ENCODE results near the gene MYO1C. TPM values are rescaled to one million over a fixed set of nuclear protein-coding genes. Genes with fewer than 3 reads are reported as not detected.

Gene MYO1C
- total and polyA plus RNA-seq, 9 of the 15 experiments (the other 6 are each of a cell fraction or from before 2014, with no cell fraction given), result 0.46 to 32.5 (median 11.6) TPM

DNA sequence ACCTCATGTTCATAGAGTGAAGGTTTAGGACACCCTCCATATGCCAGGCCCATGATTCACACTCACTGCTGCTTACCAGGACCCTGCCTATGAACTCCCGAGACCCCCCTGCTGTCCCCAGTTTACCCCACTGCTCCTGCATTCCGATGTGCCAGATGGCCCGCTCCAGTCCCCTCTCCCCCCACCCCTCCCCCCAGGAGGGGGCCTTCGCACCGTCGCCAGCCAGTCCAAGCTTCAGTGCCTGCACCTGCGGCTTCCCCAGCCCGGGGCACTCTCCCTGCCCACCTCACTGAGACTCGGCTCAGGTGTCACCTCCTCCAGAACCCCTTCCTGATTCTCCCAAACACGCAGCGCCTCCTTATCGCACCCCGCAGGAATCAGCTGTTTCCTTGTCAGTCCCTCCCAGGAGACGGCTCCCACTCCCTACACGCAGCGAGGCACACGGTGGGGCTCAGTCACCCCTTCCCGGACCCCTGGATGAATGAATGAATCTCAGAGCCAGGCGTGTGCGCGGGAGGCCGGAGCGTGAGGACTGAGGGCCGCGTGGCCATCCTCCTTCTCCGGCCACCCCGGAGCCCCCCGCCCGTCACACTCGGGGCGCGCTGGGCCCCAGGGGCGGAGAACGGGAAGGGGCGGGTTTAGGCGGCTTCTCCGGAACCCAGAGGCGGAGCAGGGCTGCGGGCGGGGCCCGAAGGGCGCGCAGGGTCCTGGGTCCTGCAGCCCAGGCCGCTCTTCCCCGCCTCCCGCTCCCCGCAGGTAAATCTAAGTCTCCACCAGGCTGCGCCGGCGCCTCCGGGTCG, 1.6 kb downstream of the MYO1C start (continued):
- TF ChIP-seq MYC (IDR thresholded peaks at IDR 0.05; ENCODE audit: low read depth, low read length) (peak; percentile 62), MYC (CRISPR knock-in tag; IDR thresholded peaks at IDR 0.05; ENCODE audit: borderline replicate concordance, low read depth) (no peak), TAF1 (IDR thresholded peaks at IDR 0.05; ENCODE audit: control insufficient read depth, extremely low read depth, insufficient read depth, low read length, severe bottlenecking) (no peak), E2F1 (CRISPR knock-in tag; IDR thresholded peaks at IDR 0.05) (no peak), ERF (CRISPR knock-in tag; IDR thresholded peaks at IDR 0.05) (no peak), SIX5 (IDR thresholded peaks at IDR 0.05; ENCODE audit: borderline replicate concordance in 1 of 2, insufficient read depth in 1 of 2, low read depth in 1 of 2, low read length in 2 of 2) (no peak), ZKSCAN3 (CRISPR knock-in tag; IDR thresholded peaks at IDR 0.05) (no peak), HNRNPUL1 (IDR thresholded peaks at IDR 0.05; ENCODE audit: low read length) (no peak), BMI1 (IDR thresholded peaks at IDR 0.05; ENCODE audit: low read length) (no peak), TCF7 (IDR thresholded peaks at IDR 0.05; ENCODE audit: borderline replicate concordance) (no peak), ATF1 (CRISPR knock-in tag; IDR thresholded peaks at IDR 0.05) (no peak), ATF1 (tag; IDR thresholded peaks at IDR 0.05) (peak; percentile 75), NR2C2 (CRISPR knock-in tag; IDR thresholded peaks at IDR 0.05) (no peak), NR2C2 (tag; IDR thresholded peaks at IDR 0.05) (no peak), NR2C1 (IDR thresholded peaks at IDR 0.05) (no peak), NR2C1 (tag; IDR thresholded peaks at IDR 0.05) (no peak)
- TF ChIP-seq, protein P1, sequence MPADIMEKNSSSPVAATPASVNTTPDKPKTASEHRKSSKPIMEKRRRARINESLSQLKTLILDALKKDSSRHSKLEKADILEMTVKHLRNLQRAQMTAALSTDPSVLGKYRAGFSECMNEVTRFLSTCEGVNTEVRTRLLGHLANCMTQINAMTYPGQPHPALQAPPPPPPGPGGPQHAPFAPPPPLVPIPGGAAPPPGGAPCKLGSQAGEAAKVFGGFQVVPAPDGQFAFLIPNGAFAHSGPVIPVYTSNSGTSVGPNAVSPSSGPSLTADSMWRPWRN (IDR thresholded peaks at IDR 0.05; ENCODE audit: low read depth), result peak; percentile 43; the same call in 1 of the 2 replicates
- TF ChIP-seq, protein P2, sequence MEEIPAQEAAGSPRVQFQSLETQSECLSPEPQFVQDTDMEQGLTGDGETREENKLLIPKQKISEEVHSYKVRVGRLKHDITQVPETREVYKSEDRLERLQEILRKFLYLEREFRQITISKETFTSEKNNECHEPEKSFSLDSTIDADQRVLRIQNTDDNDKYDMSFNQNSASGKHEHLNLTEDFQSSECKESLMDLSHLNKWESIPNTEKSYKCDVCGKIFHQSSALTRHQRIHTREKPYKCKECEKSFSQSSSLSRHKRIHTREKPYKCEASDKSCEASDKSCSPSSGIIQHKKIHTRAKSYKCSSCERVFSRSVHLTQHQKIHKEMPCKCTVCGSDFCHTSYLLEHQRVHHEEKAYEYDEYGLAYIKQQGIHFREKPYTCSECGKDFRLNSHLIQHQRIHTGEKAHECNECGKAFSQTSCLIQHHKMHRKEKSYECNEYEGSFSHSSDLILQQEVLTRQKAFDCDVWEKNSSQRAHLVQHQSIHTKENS (CRISPR knock-in tag; IDR thresholded peaks at IDR 0.05), result no peak
- TF ChIP-seq, protein P3, sequence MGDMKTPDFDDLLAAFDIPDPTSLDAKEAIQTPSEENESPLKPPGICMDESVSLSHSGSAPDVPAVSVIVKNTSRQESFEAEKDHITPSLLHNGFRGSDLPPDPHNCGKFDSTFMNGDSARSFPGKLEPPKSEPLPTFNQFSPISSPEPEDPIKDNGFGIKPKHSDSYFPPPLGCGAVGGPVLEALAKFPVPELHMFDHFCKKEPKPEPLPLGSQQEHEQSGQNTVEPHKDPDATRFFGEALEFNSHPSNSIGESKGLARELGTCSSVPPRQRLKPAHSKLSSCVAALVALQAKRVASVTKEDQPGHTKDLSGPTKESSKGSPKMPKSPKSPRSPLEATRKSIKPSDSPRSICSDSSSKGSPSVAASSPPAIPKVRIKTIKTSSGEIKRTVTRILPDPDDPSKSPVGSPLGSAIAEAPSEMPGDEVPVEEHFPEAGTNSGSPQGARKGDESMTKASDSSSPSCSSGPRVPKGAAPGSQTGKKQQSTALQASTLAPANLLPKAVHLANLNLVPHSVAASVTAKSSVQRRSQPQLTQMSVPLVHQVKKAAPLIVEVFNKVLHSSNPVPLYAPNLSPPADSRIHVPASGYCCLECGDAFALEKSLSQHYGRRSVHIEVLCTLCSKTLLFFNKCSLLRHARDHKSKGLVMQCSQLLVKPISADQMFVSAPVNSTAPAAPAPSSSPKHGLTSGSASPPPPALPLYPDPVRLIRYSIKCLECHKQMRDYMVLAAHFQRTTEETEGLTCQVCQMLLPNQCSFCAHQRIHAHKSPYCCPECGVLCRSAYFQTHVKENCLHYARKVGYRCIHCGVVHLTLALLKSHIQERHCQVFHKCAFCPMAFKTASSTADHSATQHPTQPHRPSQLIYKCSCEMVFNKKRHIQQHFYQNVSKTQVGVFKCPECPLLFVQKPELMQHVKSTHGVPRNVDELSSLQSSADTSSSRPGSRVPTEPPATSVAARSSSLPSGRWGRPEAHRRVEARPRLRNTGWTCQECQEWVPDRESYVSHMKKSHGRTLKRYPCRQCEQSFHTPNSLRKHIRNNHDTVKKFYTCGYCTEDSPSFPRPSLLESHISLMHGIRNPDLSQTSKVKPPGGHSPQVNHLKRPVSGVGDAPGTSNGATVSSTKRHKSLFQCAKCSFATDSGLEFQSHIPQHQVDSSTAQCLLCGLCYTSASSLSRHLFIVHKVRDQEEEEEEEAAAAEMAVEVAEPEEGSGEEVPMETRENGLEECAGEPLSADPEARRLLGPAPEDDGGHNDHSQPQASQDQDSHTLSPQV (IDR thresholded peaks at IDR 0.05), result no peak
- TF ChIP-seq, protein P4, sequence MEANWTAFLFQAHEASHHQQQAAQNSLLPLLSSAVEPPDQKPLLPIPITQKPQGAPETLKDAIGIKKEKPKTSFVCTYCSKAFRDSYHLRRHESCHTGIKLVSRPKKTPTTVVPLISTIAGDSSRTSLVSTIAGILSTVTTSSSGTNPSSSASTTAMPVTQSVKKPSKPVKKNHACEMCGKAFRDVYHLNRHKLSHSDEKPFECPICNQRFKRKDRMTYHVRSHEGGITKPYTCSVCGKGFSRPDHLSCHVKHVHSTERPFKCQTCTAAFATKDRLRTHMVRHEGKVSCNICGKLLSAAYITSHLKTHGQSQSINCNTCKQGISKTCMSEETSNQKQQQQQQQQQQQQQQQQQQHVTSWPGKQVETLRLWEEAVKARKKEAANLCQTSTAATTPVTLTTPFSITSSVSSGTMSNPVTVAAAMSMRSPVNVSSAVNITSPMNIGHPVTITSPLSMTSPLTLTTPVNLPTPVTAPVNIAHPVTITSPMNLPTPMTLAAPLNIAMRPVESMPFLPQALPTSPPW (CRISPR knock-in tag; IDR thresholded peaks at IDR 0.05), result peak; percentile 79
